ENCODE measurements around the gene P2RX4.

Gene P2RX4

GRCh38 chr12:121267822-121268221, 57.9 kb downstream of the P2RX4 start:
- H3F3A ChIP-seq (ENCODE audit: insufficient read depth) = no peaks in the 10 kb centered on the region
- no peaks in the 10 kb centered on the region; the same call in 1 of the 2 replicates for H3K36me3 ChIP-seq (ENCODE audit: low read length)
- no peak overlapping the region for H3K27ac ChIP-seq (ENCODE audit: low read depth, low read length)
- H3K9me2 ChIP-seq (replicated peaks; ENCODE audit: insufficient read depth, low read length) = no peaks in the 10 kb centered on the region
- H3K79me2 ChIP-seq (ENCODE audit: insufficient read depth, low read length) = no peaks in the 10 kb centered on the region
- no peaks in the 10 kb centered on the region for H3K27me3 ChIP-seq (ENCODE audit: low read length)
- no peak overlapping the region for H2AFZ ChIP-seq (ENCODE audit: low read depth, low read length, severe bottlenecking)
- H3K9ac ChIP-seq (ENCODE audit: low read length) = no peak overlapping the region
- TF ChIP-seq EZH2phosphoT487 (conservative IDR thresholded peaks at IDR 0.05; ENCODE audit: low read length) = no peak
- TF ChIP-seq CTCF (IDR thresholded peaks at IDR 0.05; ENCODE audit: insufficient read depth, low read length, poor library complexity, severe bottlenecking) = no peak
- no peak overlapping the region for H3K4me3 ChIP-seq (ENCODE audit: insufficient read depth, low read length, poor library complexity, severe bottlenecking)
- no peak overlapping the region for H3K4me2 ChIP-seq (ENCODE audit: low read depth, low read length, poor library complexity, severe bottlenecking)
- no peaks in the 10 kb centered on the region for H4K20me1 ChIP-seq (ENCODE audit: low read depth, low read length)
- H3K9me3 ChIP-seq (ENCODE audit: insufficient read depth, low read length) = no peaks in the 10 kb centered on the region

- Histone ChIP-seq H3K27ac (ENCODE audit: low read depth, low read length) (no peak overlapping the region), H3K27me3 (ENCODE audit: low read length) (no peaks in the 10 kb centered on the region), H3F3A (ENCODE audit: insufficient read depth) (no peaks in the 10 kb centered on the region), H4K20me1 (ENCODE audit: low read depth, low read length) (no peaks in the 10 kb centered on the region), H2AFZ (ENCODE audit: low read depth, low read length, severe bottlenecking) (no peak overlapping the region), H3K9me2 (replicated peaks; ENCODE audit: insufficient read depth, low read length) (no peaks in the 10 kb centered on the region), H3K36me3 (ENCODE audit: low read length) (no peaks in the 10 kb centered on the region), H3K4me3 (ENCODE audit: insufficient read depth, low read length, poor library complexity, severe bottlenecking) (no peak overlapping the region), H3K79me2 (ENCODE audit: insufficient read depth, low read length) (peaks cover 5% of the 10 kb centered on the region; the same call in 1 of the 2 replicates), H3K9ac (ENCODE audit: low read length) (no peak overlapping the region), H3K4me2 (ENCODE audit: low read depth, low read length, poor library complexity, severe bottlenecking) (no peak overlapping the region), H3K9me3 (ENCODE audit: insufficient read depth, low read length) (no peaks in the 10 kb centered on the region)
- no peak for TF ChIP-seq CTCF (IDR thresholded peaks at IDR 0.05; ENCODE audit: insufficient read depth, low read length, poor library complexity, severe bottlenecking)
- no peak for TF ChIP-seq EZH2phosphoT487 (conservative IDR thresholded peaks at IDR 0.05; ENCODE audit: low read length)
These were observed 63.5 kb downstream of the P2RX4 start for GRCh38 chr12:121273364-121273896.

GRCh38 chr12:121274036-121274763, 64.3 kb downstream of the P2RX4 start:
- Histone ChIP-seq H3F3A (ENCODE audit: insufficient read depth) (no peaks in the 10 kb centered on the region), H3K79me2 (ENCODE audit: insufficient read depth, low read length) (peaks cover 5% of the 10 kb centered on the region; the same call in 1 of the 2 replicates), H3K9me3 (ENCODE audit: insufficient read depth, low read length) (no peaks in the 10 kb centered on the region), H3K4me2 (ENCODE audit: low read depth, low read length, poor library complexity, severe bottlenecking) (no peak overlapping the region), H3K27ac (ENCODE audit: low read depth, low read length) (no peak overlapping the region), H3K27me3 (ENCODE audit: low read length) (no peaks in the 10 kb centered on the region), H3K9me2 (replicated peaks; ENCODE audit: insufficient read depth, low read length) (no peaks in the 10 kb centered on the region), H3K9ac (ENCODE audit: low read length) (no peak overlapping the region), H2AFZ (ENCODE audit: low read depth, low read length, severe bottlenecking) (no peak overlapping the region), H3K36me3 (ENCODE audit: low read length) (no peaks in the 10 kb centered on the region), H3K4me3 (ENCODE audit: insufficient read depth, low read length, poor library complexity, severe bottlenecking) (no peak overlapping the region), H4K20me1 (ENCODE audit: low read depth, low read length) (no peaks in the 10 kb centered on the region)
- no peak for TF ChIP-seq CTCF (IDR thresholded peaks at IDR 0.05; ENCODE audit: insufficient read depth, low read length, poor library complexity, severe bottlenecking)
- no peak for TF ChIP-seq EZH2phosphoT487 (conservative IDR thresholded peaks at IDR 0.05; ENCODE audit: low read length)
